Hepatocyte (in vitro differentiated cells): ENCODE data around the gene ZNF143.

ENCODE experiments used
- CTCF ChIP-seq: fragments of 200-600 bp; sonication (generic); IDR thresholded peaks from 2 replicates; pipeline ENCODE4 v1.5.1; 2016; ENCODE audit warnings: antibody characterized with exemption, mild to moderate bottlenecking; ENCODE audit not compliant: poor library complexity
- EZH2 ChIP-seq: fragments of 200-600 bp; sonication (generic); IDR thresholded peaks from 2 replicates; pipeline ENCODE4 v1.6.1; 2016; ENCODE audit warnings: antibody characterized with exemption, mild to moderate bottlenecking, borderline replicate concordance
- EZH2phosphoT487 ChIP-seq: fragments of 200-600 bp; sonication (generic); IDR thresholded peaks from one replicate; pipeline ENCODE4 v1.6.1; 2018; ENCODE audit warnings: antibody characterized with exemption, mild to moderate bottlenecking, low read depth, moderate library complexity; ENCODE audit not compliant: unreplicated experiment, severe bottlenecking

GRCh38 chr11:9473408-9473807 is 12.6 kb downstream of the ZNF143 start:
- TF ChIP-seq CTCF (no peak), EZH2 (no peak), EZH2phosphoT487 (no peak)
